ENCODE results near the gene IFNA4.
"Not testable (repeated sequence)": the region's sequence is repeated elsewhere in the genome, so short reads cannot be mapped to it uniquely, and the experiment has no call there.

The IFNA4 gene

DNA sequence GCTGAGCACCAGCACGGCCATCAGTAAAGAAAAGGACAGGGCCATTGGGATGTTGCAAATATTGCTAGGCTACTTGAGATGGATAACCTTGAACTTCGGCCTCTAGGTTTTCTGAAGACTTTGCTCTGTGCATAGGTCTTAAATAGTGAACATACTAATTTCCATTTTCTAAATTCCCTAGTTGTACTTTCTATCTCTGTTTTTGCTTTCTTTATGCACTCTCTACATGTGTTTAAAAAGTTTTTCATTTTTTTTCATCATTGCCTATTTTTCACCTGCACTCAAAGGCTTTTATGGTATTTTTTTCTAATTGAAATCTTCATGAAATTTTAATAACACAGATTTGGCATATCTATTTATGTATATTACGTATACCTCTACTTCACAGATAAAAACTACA, at the start of gene IFNA4:
Gene IFNA4, minus strand, starts transcription at position 101 of the 400 bp plus-strand sequence. Its CDS starts 56 bp downstream, at position 45.
- not testable (repeated sequence) for DNase-seq

DNA sequence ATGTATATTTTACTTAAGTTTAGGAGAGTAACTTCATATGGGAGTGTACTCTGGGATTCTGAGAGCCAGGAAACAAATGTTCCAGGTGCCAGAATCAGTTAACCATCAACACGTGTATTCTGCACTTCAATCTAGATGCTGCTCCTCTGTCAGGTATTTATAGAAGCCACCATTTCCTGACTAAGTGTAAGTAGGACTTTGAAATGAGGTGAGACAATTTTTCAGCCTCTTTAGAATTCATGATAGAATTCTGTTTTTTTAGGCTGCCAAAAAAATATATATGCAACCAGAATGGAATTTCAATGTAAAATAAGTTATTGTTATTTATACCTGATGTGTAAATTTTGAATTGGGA, 49.0 kb upstream of the IFNA4 start:
- DNase-seq, result not testable (repeated sequence)

DNA sequence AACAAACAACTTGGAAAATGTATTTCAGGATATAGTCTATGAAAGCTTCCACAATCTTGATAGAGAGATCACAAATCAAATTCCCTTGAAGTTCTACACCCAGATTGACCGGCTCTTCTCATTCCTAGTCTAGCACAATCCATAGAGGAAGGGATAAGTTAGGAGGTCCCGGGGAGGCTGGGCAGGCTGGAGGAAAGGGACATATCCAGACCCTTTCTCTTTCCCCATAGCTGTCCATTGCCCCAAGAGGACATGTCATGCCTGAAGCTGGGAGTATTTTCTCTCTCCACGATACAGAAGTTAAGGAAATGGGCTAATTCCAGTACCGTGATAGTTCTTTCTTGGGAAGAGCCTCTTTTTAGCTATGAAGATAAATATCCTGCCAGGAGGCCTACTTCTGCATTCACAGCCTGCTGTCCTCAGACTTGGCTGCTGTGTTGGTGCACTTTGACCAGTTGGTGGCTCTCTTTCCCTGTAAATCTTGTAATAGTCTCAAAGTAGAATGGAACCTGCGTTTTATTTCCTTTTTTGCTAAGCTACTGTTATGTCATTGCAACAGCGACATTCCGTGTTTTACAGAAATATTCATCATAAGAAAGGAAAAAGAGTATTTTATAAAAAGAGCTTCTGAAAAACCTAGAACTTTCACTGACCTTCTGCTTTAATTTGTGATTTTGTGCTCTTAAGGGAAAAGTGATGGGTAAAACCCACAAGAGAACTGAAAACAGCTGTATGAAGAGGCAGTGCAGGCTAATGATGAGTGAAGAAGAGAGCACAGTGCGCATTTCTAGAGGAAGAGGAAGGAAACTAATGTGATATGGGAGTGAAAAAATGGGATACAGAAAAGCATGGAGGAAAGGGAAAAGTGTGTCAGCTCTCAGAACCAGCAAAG, 48.3 kb upstream of the IFNA4 start:
- DNase-seq, result not testable (repeated sequence)

DNA sequence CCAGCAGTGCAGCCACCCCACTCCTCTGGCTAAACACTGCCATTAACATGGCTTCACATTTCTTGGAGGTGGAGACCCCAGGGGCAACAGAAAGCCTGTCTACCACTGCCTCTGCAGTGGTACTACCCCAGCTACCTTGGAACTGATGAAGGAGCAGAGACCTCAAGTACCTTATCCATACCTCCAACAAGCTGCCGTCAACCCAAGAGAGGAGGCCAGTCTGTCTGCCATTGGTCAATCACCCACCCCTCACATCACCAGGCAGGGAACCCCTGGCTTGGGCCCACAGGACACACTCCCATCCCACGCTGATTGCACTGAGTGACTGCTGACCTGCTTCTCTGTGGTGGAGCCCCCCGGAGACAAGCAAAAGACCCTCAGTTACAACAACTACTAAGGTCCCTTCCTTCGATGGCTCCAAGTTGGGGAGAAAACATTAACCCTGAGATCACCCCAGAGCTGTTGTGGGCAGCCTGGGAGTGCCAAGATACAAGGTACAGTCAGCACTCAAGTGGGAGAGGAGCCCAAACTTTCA, 46.8 kb upstream of the IFNA4 start:
- no peak for DNase-seq

DNA sequence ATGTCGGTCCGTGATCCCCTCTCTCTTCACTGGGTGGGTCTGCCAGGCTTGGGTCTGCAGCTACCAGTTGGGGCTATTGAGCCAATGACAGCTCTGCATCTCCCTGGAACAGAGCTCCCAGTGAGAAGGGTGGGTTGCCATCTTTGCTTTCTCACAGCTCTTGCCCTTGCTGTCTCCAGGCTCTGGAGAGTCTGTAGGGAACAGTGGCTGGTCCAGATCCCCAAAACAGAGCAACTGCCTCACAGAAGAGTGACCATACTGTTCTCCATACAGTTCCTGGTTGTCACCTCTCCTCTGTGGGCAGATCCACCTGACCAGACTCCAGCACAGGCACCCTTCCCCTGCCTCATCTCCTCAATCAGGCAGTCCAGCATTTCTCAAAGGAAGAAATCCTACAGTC, 45.9 kb upstream of the IFNA4 start:
- DNase-seq, result no peak

DNA sequence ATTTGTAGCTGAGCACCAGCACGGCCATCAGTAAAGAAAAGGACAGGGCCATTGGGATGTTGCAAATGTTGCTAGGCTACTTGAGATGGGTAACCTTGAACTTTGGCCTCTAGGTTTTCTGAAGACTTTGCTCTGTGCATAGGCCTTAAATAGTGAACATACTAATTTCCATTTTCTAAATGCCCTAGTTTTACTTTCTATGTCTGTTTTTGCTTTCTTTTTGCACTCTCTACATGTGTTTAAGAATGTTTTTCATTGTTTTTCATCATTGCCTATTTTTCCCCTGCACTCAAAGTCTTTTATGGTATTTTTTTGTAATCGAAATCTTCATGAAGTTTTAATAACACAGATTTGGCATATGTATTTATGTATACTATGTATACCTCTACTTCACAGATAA, 40.7 kb upstream of the IFNA4 start, which contains the start of gene IFNA17:
Gene IFNA17, minus strand, starts transcription at position 101 of the 400 bp plus-strand sequence. Its CDS starts 49 bp downstream, at position 52.
- no peak for DNase-seq

DNA sequence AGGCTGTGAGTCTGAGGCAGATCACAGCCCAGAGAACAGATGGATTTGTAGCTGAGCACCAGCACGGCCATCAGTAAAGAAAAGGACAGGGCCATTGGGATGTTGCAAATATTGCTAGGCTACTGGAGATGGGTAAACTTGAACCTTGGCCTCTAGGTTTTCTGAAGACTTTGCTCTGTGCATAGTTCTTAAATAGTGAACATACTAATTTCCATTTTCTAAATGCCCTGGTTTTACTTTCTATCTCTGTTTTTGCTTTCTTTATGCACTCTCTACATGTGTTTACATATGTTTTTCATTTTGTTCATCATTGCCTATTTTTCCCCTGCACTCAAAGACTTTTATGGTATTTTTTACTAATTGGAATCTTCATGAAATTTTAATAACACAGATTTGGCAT, 29.8 kb upstream of the IFNA4 start, which contains the start of gene IFNA16:
Gene IFNA16, minus strand, starts transcription at position 101 of the 400 bp plus-strand sequence. Its CDS starts 6 bp downstream, at position 95.
- not testable (repeated sequence) for DNase-seq

DNA sequence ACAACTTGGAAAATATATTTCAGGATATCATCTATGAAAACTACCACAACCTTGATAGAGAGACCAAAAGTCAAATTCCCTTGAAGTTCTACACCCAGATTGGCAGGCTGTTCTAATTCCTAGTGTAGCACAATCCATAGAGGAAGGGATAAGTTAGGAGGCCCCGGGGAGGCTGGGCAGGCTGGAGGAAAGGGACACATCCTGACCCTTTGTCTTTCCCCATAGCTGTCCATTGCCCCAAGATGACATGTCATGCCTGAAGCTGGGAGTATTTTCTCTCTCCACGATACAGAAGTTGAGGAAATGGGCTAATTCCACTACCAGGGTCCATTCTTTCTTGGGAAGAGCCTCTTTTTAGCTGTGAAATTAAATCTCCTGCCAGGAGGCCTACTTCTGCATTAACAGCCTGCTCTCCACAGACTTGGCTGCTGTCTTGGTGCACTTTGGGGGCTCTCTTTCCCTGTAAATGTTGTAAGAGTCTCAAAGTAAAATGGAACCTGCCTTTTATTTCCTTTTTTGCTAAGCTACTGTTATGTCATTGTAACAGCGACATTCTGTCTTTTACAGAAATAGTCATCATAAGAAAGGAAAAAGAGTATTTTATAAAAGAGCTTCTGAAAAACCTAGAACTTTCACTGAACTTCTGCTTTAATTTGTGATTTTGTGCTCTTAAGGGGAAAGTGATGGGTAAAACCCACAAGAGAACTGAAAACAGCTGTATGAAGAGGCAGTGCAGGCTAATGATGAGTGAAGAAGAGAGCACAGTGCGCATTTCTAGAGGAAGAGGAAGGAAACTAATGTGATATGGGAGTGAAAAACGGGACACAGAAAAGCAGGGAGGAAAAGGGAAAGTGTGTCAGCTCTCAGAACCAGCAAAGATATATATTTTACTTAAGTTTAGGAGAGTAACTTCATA, 26.3 kb upstream of the IFNA4 start:
- not testable (repeated sequence) for DNase-seq

DNA sequence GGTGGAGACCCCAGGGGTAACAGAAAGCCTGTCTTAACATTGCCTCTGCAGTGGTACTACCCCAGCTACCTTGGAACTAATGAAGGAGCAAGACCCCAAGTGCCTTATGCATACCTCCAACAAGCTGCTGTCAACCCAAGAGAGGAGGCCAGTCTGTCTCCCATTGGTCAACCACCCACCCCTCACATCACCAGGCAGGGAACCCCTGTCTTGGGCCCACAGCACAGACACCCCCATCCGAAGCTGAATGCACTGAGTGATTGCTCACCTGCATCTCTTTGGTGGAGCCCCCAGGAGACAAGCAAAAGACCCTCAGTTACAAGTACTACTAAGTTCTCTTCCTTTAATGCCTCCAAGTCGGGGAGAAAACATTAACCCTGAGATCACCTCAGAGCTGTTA, 24.8 kb upstream of the IFNA4 start:
- DNase-seq, result not testable (repeated sequence)

DNA sequence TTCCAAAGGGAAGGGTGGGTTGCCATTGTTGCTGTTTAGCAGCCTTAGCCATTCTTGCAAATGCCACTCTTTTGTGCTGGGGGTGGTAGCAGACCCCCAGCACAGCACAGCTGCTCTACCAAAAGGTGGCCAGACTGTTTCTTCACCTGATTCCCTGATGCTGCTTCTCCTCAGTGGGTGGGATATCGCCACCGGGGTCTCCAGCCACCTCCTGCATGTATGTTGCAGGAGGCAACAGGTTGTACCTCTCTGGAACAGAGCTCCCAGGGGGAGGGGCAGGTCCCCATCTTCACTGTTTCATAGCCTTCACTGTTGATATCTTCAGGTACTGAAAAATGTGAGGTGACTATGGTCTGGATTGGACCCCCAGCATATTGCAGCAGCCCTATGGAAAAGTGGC, 23.4 kb upstream of the IFNA4 start:
- not testable (repeated sequence) for DNase-seq

DNA sequence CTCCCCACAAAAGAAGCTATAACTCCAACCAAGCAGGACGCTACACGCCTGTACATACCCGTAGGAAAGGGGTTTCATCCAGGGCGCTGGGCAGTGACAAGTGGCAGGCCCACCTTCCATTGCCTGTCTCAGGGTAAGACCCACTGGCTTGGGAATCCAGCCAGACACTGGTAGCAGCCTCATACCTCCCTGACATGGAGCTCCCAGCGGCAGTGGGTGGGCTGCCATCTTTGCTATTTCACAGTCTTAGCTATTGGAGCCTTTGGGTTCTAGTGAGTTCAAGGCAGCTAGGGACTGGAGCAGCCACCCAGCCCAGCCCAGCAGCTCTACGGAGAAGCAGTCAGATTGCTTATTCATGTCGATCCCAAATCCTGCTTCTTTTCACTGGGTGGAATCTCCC, 22.9 kb upstream of the IFNA4 start:
- DNase-seq, result no peak

DNA sequence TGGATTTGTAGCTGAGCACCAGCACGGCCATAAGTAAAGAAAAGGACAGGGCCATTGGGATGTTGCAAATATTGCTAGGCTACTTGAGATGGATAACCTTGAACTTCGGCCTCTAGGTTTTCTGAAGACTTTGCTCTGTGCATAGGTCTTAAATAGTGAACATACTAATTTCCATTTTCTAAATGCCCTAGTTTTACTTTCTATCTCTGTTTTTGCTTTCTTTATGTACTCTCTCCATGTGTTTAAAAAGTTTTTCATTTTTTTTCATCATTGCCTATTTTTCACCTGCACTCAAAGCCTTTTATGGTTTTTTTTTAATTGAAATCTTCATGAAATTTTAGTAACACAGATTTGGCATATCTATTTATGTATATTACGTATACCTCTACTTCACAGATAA, 19.7 kb upstream of the IFNA4 start, which contains the start of gene IFNA10:
Gene IFNA10, minus strand, starts transcription at position 101 of the 400 bp plus-strand sequence. Its CDS starts 46 bp downstream, at position 55.
- DNase-seq, result not testable (repeated sequence)

DNA sequence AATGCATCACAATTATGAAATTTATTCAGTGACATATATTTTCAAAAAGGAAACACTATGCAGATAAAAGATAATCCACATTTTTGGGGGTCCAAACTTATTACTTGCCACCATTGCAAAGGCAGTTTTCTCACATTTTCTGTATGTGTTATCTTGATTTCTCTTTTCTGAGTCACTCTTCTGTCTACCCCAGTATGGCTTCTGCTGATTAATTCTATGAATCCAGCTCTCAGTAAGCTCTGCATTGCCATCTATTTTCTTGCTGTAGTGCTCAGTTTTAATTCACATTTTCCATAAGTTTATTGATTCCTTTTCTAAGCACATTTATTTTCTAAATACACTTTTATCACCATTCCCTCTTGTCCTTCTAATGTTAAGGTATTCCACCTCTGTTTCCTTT, 17.8 kb upstream of the IFNA4 start:
- no peak for DNase-seq

DNA sequence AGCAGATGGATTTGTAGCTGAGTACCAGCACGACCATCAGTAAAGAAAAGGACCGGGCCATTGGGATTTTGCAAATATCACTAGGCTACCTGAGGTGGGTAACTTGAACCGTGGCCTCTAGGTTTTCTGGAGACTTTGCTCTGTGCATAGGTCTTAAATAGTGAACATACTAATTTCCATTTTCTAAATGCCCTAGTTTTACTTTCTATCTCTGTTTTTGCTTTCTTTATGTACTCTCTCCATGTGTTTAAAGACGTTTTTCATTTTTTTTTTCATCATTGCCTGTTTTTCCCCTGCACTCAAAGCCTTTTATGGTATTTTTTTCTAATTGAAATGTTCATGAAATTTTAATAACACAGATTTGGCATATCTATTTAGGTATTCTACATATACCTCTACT, 14.7 kb upstream of the IFNA4 start, which contains the start of gene IFNA7:
Gene IFNA7, minus strand, starts transcription at position 101 of the 400 bp plus-strand sequence. Its CDS starts 40 bp downstream, at position 61.
- DNase-seq, result not testable (repeated sequence)

DNA sequence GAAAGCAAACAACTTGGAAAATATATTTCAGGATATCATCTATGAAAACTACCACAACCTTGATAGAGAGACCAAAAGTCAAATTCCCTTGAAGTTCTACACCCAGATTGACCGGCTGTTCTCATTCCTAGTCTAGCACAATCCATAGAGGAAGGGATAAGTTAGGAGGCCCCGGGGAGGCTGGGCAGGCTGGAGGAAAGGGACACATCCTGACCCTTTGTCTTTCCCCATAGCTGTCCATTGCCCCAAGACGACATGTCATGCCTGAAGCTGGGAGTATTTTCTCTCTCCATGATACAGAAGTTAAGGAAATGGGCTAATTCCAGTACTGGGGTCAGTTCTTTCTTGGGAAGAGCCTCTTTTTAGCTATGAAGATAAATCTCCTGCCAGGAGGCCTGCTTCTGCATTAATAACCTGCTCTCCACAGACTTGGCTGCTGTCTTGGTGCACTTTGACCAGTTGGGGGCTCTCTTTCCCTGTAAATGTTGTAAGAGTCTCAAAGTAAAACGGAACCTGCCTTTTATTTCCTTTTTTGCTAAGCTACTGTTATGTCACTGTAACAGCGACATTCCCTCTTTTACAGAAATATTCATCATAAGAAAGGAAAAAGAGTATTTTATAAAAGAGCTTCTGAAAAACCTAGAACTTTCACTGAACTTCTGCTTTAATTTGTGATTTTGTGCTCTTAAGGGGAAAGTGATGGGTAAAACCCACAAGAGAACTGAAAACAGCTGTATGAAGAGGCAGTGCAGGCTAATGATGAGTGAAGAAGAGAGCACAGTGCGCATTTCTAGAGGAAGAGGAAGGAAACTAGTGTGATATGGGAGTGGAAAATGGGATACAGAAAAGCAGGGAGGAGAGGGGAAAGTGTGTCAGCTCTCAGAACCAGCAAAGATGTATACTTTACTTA, 7.7 kb upstream of the IFNA4 start:
- not testable (repeated sequence) for DNase-seq

DNA sequence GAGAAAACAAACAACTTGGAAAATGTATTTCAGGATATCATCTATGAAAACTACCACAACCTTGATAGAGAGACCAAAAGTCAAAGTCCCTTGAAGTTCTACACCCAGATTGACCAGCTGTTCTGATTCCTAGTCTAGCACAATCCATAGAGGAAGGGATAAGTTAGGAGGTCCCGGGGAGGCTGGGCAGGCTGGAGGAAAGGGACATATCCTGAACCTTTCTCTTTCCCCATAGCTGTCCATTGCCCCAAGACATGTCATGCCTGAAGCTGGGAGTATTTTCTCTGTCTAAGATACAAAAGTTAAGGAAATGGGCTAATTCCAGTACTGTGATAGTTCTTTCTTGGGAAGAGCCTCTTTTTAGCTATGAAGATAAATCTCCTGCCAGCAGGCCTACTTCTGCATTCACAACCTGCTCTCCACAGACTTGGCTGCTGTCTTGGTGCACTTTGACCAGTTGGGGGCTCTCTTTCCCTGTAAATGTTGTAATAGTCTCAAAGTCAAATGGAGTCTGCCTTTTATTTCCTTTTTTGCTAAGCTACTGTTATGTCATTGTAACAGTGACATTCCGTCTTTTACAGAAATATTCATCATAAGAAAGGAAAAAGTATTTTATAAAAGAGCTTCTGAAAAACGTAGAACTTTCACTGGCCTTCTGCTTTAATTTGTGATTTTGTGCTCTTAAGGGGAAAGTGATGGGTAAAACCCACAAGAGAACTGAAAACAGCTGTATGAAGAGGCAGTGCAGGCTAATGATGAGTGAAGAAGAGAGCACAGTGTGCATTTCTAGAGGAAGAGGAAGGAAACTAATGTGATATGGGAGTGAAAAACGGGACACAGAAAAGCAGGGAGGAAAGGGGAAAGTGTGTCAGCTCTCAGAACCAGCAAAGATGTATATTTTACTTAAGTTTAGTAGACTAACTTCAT, 4.3 kb downstream of the IFNA4 start:
- not testable (repeated sequence) for DNase-seq

DNA sequence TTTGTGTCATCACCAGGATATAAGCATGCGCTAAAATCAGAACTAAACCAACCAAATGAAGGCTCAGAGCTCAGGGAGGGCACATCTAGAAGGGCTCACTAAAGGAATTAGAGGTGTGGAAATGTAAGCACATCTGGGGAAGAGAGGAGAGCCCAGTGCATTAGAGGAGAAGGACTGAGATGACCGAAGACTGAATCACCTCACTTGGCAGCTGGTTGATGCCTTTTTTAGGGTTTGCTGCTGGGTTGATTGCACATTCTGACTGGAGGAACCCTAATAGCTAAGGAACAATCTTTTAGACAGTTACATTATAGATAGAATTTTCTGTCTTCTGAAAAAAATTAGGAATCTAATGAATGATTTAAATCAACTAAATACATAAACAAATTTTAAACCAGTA, 12.7 kb downstream of the IFNA4 start:
- DNase-seq, result no peak

DNA sequence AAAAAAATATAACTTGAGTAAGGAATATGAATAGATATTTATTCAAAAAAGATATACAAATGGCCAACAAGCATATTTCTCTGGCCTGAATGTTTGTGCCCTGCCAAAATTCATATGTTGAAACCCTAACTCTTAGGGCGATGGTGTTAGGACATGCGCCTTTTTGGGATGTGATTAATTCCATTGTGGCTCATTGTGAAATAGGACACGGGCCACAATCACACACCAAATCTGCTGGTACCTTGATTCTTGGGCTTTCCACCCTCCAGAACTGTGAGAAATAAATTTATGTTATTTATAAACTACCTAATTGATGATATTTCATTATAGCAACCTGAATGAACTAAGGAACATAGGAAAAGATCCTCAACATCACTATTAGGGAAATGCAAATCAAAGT, 15.2 kb downstream of the IFNA4 start:
- DNase-seq, result no peak

DNA sequence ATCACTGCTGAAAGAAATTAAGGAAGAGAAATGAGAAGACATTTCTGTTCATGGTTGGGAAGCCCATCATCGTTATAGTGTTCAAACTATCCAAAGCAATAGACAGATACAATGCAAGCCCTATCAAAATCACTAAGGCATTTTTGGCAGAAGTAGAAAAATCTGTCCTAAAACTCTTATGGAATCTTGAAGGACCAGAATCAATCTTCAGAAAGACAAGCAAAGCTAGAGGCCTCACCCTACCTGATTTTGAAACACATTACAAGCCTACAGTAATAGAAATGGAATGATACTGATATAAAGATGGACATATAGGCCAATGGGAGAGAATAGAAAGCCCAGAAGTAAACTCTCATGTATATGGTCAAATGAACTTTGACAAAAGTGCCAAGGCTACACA, 16.0 kb downstream of the IFNA4 start:
- DNase-seq, result no peak

DNA sequence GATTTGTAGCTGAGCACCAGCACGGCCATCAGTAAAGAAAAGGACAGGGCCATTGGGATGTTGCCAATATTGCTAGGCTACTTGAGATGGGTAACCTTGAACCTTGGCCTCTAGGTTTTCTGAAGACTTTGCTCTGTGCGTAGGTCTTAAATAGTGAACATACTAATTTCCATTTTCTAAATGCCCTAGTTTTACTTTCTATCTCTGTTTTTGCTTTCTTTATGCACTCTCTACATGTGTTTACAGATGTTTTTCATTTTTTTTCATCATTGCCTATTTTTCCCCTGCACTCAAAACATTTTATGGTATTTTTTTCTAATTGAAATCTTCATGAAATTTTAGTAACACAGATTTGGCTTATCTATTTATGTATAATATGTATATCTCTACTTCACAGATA, 20.8 kb downstream of the IFNA4 start, which contains the start of gene IFNA21:
Gene IFNA21, minus strand, starts transcription at position 101 of the 400 bp plus-strand sequence. Its CDS starts 48 bp downstream, at position 53.
- DNase-seq, result not testable (repeated sequence)
